Lower leg skin (tissue), 4 donors: ENCODE measurements around the gene TRDMT1. TPM values are rescaled to one million over a fixed set of nuclear protein-coding genes. Genes with fewer than 3 reads are reported as not detected.

Experiments used
- DNase-seq, 2 donors: peaks; one replicate each; pipeline ENCODE4 v3.0.0-alpha.2; 2019; ENCODE audit warnings: low spot score in 2 of 2
- H3K4me3 ChIP-seq: fragments of 200-600 bp; sonication (generic); 2 replicates; pipeline ENCODE4 v1.5.1; 2017; ENCODE audit warnings: mild to moderate bottlenecking, low read depth; ENCODE audit not compliant: poor library complexity, severe bottlenecking
- CTCF ChIP-seq, 3 donors: fragments of 450-650 bp; IDR thresholded peaks; one replicate each; pipeline ENCODE4 v1.5.1; 2016; ENCODE audit warnings: antibody characterized with exemption in 3 of 3, mild to moderate bottlenecking in 3 of 3, moderate library complexity in 2 of 3
- POLR2A ChIP-seq, 2 donors: fragments of 450-650 bp; IDR thresholded peaks; one replicate each; pipeline ENCODE4 v1.6.1; 2016 to 2017; ENCODE audit warnings: antibody characterized with exemption in 2 of 2, mild to moderate bottlenecking in 1 of 2, moderate library complexity in 1 of 2
- WGBS, 2 donors: methylation state at CpG; one replicate each; pipeline ENCODE4 v1.1.5; 2018; 5-methylcytosine and 5-hydroxymethylcytosine counted together
- intact Hi-C: fragments of 100-400 bp; cut with DNase I; formaldehyde crosslinking; loops from one replicate; pipeline ENCODE4 v1.15.0; 2023; ENCODE audit warnings: low total_unique reads
- total RNA-seq, 4 donors: library from RNA; depleted of rRNA; stranded (reverse); fragments of >200 nt; gene quantifications; one replicate each; pipeline ENCODE4 v1.1.0, GENCODE V29; 2016

TRDMT1 gene
- total RNA-seq, 4 donors from 2014 or later: 3.9 to 4.5 (median 4.1) TPM

GRCh38 chr10:17238445-17239291 is 37.2 kb upstream of the TRDMT1 start:
- H3K4me3 ChIP-seq: no peak overlapping the region
- TF ChIP-seq POLR2A (IDR thresholded peaks at IDR 0.05): no peak
- no peak for TF ChIP-seq CTCF (IDR thresholded peaks at IDR 0.05)
- intact Hi-C loops: no loop called here
- 47 to 55% methylated on average over 12 of the region's 12 CpGs for WGBS, 2 donors
- no peak for DNase-seq

- 69 to 72% methylated on average over 4 of the region's 4 CpGs for WGBS, 2 donors
- H3K4me3 ChIP-seq: no peak overlapping the region
- DNase-seq: no peak
- intact Hi-C loops: no loop called here
- TF ChIP-seq POLR2A (IDR thresholded peaks at IDR 0.05) (no peak), CTCF (IDR thresholded peaks at IDR 0.05) (no peak)
Measured at GRCh38 chr10:17237915-17238444, 36.5 kb upstream of the TRDMT1 start.

- H3K4me3 ChIP-seq: no peak overlapping the region
- TF ChIP-seq POLR2A (IDR thresholded peaks at IDR 0.05): no peak
- no peak for TF ChIP-seq CTCF (IDR thresholded peaks at IDR 0.05)
- intact Hi-C loops: no loop called here
- 65 to 70% methylated on average over 5 of the region's 5 CpGs for WGBS, 2 donors
- no peak for DNase-seq
Measured at GRCh38 chr10:17237149-17237527, 35.7 kb upstream of the TRDMT1 start.

GRCh38 chr10:17236468-17237148 is 35.1 kb upstream of the TRDMT1 start:
- WGBS, 2 donors: 49% methylated on average over 1 of the region's 1 CpG
- H3K4me3 ChIP-seq: no peak overlapping the region
- intact Hi-C loops: no loop called here
- TF ChIP-seq CTCF (IDR thresholded peaks at IDR 0.05) (no peak), POLR2A (IDR thresholded peaks at IDR 0.05) (no peak)
- no peak for DNase-seq

GRCh38 chr10:17235136-17235535 is 33.7 kb upstream of the TRDMT1 start:
- no peak overlapping the region for H3K4me3 ChIP-seq
- DNase-seq: no peak
- intact Hi-C loops: no loop called here
- WGBS, 2 donors: 61% methylated on average over 8 of the region's 8 CpGs
- TF ChIP-seq CTCF (IDR thresholded peaks at IDR 0.05) (no peak), POLR2A (IDR thresholded peaks at IDR 0.05) (no peak)
